SK-N-SH (cell line): Measurements from ENCODE around the gene CAMSAP1.

Source experiments
- CTCF ChIP-seq: fragments of 200-600 bp; sonication (generic); IDR thresholded peaks from 2 replicates; pipeline ENCODE4 v1.6.1; 2017; ENCODE audit warnings: antibody characterized with exemption, mild to moderate bottlenecking, moderate library complexity
- EP300 ChIP-seq, 2 experiments: IDR thresholded peaks; 2 replicates each; pipeline versions ENCODE4 v1.4.0 to v1.6.1; 2012; ENCODE audit warnings: borderline replicate concordance in 1 of 2, low read depth in 1 of 2, low read length in 1 of 2
- FOXJ3 ChIP-seq: sonication (generic); formaldehyde crosslinking; IDR thresholded peaks from 2 replicates; pipeline ENCODE4 v1.5.1; 2020; ENCODE audit warnings: mild to moderate bottlenecking, missing genetic modification reagents
- GABPA ChIP-seq: IDR thresholded peaks from 2 replicates; pipeline ENCODE4 v1.4.0; 2012; ENCODE audit warnings: low read depth, mild to moderate bottlenecking
- JUND ChIP-seq: IDR thresholded peaks from 2 replicates; pipeline ENCODE4 v1.4.0; 2012
- MAX ChIP-seq: IDR thresholded peaks from 2 replicates; pipeline ENCODE4 v1.4.0; 2012; ENCODE audit warnings: low read depth
- NFIC ChIP-seq: IDR thresholded peaks from 2 replicates; pipeline ENCODE4 v1.4.0; 2012; ENCODE audit warnings: borderline replicate concordance
- POLR2AphosphoS5 ChIP-seq: IDR thresholded peaks from 2 replicates; pipeline ENCODE4 v1.6.1; 2012; ENCODE audit warnings: low read depth, low read length
- RAD21 ChIP-seq: IDR thresholded peaks from 2 replicates; pipeline ENCODE4 v1.6.1; 2012; ENCODE audit warnings: mild to moderate bottlenecking, low read length
- RCOR1 ChIP-seq: fragments of 150-350 bp; IDR thresholded peaks from 2 replicates; pipeline ENCODE4 v1.6.1; 2017; ENCODE audit warnings: antibody characterized with exemption, low read length
- SIN3A ChIP-seq: IDR thresholded peaks from 2 replicates; pipeline ENCODE4 v1.6.1; 2012; ENCODE audit warnings: low read depth, mild to moderate bottlenecking, low read length, moderate library complexity, borderline replicate concordance
- TAF1 ChIP-seq: IDR thresholded peaks from 2 replicates; pipeline ENCODE4 v1.6.1; 2012; ENCODE audit warnings: low read depth, mild to moderate bottlenecking, low read length, moderate library complexity, borderline replicate concordance

- TF ChIP-seq CTCF (no peak), EP300 (IDR thresholded peaks at IDR 0.05; ENCODE audit: borderline replicate concordance in 1 of 2, low read depth in 1 of 2, low read length in 1 of 2) (no peak), JUND (no peak), SIN3A (no peak), RCOR1 (no peak), MAX (no peak), RAD21 (no peak), TAF1 (no peak), POLR2AphosphoS5 (no peak), GABPA (no peak), NFIC (no peak), FOXJ3 (no peak)
These were observed 39.1 kb upstream of the CAMSAP1 start for GRCh38 chr9:135946392-135946994.
